ENCODE data around the gene OPN4. TPM values are rescaled to one million over a fixed set of nuclear protein-coding genes. Genes with fewer than 3 reads are reported as not detected.

The OPN4 gene
- total RNA-seq, 6 donors from 2014 or later, result not detected

DNA sequence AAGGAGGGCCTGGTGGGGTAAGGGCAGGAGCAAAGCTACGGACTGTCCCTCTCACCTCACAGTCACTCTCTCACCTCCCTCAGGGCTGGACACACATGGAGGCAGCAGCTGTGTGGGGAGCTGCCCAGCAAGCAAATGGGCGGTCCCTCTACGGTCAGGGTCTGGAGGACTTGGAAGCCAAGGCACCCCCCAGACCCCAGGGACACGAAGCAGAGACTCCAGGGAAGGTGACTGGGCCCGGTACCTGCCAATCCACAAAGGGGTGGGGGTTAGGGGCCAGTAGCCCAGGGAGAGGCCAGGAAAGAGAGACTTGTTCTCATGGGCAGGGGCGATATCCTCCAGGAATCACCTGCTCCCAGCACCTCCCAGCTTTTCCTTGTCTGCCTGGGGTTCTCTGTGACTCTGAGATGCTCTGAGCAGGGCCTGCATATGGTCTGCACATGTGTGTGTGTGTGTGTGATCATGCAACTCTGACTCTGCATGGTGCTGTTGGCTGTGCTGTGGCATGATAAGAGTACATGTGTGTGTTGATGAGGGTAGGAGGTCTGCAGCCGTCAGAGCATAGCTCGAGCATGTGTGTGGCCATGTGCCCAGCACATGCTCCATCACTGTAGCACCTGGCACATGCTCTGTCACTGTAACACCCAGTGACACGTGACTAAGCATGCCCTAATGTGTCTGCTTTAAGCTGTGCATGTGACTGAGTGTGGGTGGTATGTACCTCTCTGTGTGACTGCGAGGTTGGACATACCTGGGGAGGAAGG is 9.4 kb downstream of the OPN4 start:
- no peak for DNase-seq

DNA sequence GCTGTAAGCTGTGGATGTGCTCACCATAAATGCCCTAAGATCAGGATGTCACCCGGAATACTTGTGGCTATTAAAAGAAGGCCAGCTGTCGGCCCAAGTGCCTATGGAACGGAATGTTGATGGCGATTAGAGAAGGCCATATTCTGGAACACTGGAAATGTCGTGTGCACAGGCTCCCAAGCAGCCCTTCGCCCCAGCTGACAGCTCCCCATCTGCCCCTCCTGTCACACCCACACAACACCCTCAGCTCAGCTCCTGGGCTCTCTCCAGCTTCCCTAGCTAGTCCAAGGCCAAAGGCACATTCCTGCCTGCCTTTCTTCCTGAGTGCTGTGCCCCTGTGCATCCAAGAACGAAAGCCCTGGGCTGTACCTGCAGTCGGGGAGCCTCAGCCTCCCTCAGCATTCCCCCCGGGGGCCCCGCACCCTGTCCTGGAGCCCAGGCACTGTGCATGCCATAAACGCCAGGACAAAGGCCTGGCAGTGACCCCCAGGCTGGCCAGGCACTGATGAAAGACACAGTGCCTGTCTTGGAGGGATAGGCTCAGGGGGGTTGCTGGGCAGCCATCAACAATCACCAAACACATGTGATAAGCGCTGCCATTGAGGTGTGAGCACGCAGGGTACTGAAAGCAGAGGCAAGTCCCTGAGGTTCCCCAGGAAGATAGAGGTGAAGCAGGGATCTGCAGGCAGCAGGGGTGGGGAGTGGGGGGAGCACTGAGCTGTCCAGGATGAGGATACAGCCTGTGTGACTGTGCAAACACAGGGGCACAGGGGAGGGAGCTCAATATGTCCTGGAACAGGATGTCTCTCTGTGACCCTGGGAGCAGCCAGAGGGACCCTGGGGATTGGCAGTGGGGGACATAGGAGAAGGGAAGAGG is 10.2 kb downstream of the OPN4 start:
- Histone ChIP-seq H3K27me3 (no peaks in the 10 kb centered on the region), H3K36me3 (no peaks in the 10 kb centered on the region), H3K4me1 (peaks cover 0 to 4% (median 0%) of the 10 kb centered on the region in 4 donors), H3K9me3 (no peaks in the 10 kb centered on the region), H3K4me3 (no peak overlapping the region), H3K27ac (peak overlapping the region in 1 of 4 donors; percentile 35)
- no peak for TF ChIP-seq POLR2A (IDR thresholded peaks at IDR 0.05)
- TF ChIP-seq, protein P1, sequence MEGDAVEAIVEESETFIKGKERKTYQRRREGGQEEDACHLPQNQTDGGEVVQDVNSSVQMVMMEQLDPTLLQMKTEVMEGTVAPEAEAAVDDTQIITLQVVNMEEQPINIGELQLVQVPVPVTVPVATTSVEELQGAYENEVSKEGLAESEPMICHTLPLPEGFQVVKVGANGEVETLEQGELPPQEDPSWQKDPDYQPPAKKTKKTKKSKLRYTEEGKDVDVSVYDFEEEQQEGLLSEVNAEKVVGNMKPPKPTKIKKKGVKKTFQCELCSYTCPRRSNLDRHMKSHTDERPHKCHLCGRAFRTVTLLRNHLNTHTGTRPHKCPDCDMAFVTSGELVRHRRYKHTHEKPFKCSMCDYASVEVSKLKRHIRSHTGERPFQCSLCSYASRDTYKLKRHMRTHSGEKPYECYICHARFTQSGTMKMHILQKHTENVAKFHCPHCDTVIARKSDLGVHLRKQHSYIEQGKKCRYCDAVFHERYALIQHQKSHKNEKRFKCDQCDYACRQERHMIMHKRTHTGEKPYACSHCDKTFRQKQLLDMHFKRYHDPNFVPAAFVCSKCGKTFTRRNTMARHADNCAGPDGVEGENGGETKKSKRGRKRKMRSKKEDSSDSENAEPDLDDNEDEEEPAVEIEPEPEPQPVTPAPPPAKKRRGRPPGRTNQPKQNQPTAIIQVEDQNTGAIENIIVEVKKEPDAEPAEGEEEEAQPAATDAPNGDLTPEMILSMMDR (IDR thresholded peaks at IDR 0.05), result no peak
- TF ChIP-seq EP300 (IDR thresholded peaks at IDR 0.05), result peak in 2 of 4 donors; percentile 68 to 74
- peak in 1 of 2 donors; percentile 40 for TF ChIP-seq POLR2AphosphoS5 (IDR thresholded peaks at IDR 0.05)
- 56 to 72% methylated on average over 12 to 13 of the region's 13 CpGs for WGBS, 2 donors
- no peak for ATAC-seq (ENCODE audit: low FRiP score in 2 of 2)
- no peak for DNase-seq

More for the DNA sequence above, 9.4 kb downstream of the OPN4 start:
- no peaks in the 10 kb centered on the region for H3K27me3 ChIP-seq
- H3K4me1 ChIP-seq, result peaks cover 0 to 4% (median 0%) of the 10 kb centered on the region in 4 donors
- no peaks in the 10 kb centered on the region for H3K9me3 ChIP-seq
- peak overlapping the region in 1 of 4 donors; percentile 35 for H3K27ac ChIP-seq
- H3K36me3 ChIP-seq, result no peaks in the 10 kb centered on the region
- TF ChIP-seq POLR2AphosphoS5 (IDR thresholded peaks at IDR 0.05) (no peak), POLR2A (IDR thresholded peaks at IDR 0.05) (no peak), EP300 (IDR thresholded peaks at IDR 0.05) (no peak)
- TF ChIP-seq, protein P1 (IDR thresholded peaks at IDR 0.05), result no peak
- no peak for ATAC-seq (ENCODE audit: low FRiP score in 2 of 2)
- 79 to 85% methylated on average over 4 to 10 of the region's 10 CpGs for WGBS, 2 donors
- H3K4me3 ChIP-seq, result no peak overlapping the region

GRCh38 chr10:86665218-86665607 is 10.9 kb downstream of the OPN4 start:
- Histone ChIP-seq H3K9me3 (no peaks in the 10 kb centered on the region), H3K27ac (peak overlapping the region in 1 of 4 donors; percentile 13), H3K4me3 (no peak overlapping the region), H3K27me3 (no peaks in the 10 kb centered on the region), H3K36me3 (no peaks in the 10 kb centered on the region), H3K4me1 (peaks cover 0 to 4% (median 0%) of the 10 kb centered on the region in 4 donors)
- TF ChIP-seq EP300 (IDR thresholded peaks at IDR 0.05), result no peak
- 58 to 62% methylated on average over 4 to 5 of the region's 7 CpGs for WGBS, 2 donors
- ATAC-seq (ENCODE audit: low FRiP score in 2 of 2), result no peak
- DNase-seq, result no peak

GRCh38 chr10:86665868-86666267 is 11.5 kb downstream of the OPN4 start:
- DNase-seq (no peak), ATAC-seq (ENCODE audit: low FRiP score in 2 of 2) (no peak)
- Histone ChIP-seq H3K27me3 (no peaks in the 10 kb centered on the region), H3K4me1 (peaks cover 0 to 4% (median 0%) of the 10 kb centered on the region in 4 donors), H3K36me3 (no peaks in the 10 kb centered on the region), H3K9me3 (no peaks in the 10 kb centered on the region), H3K4me3 (no peak overlapping the region), H3K27ac (peak overlapping the region in 1 of 4 donors; percentile 13)
- no peak for TF ChIP-seq EP300 (IDR thresholded peaks at IDR 0.05)
- TF ChIP-seq POLR2AphosphoS5 (IDR thresholded peaks at IDR 0.05), result no peak
- no peak for TF ChIP-seq POLR2A (IDR thresholded peaks at IDR 0.05)
- TF ChIP-seq, protein P1 (IDR thresholded peaks at IDR 0.05), result no peak
- 59 to 81% methylated on average over 9 to 12 of the region's 12 CpGs for WGBS, 2 donors

DNA sequence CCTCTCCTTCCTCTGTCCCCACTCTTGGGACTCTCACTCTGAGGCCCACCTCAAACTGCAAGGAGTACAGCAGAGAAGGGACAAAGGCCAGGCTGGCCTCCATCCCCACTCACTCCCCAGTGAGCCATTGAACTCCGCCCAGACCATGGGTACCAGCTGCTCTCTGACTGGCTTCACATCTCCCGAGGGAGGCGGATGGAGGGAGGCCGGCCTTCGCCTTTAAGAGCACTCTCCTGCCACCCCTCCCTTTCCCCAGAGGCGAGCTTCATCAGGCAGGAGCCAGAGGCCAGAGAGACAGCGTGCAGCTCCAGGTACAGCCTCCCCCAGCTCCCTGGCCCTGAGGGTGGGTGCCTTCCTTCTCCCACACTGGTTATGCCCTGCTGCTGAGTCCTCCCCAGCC is 12.2 kb downstream of the OPN4 start:
- peaks cover 0 to 3% (median 0%) of the 10 kb centered on the region in 4 donors for H3K4me1 ChIP-seq
- TF ChIP-seq, protein P1 (IDR thresholded peaks at IDR 0.05), result no peak
- TF ChIP-seq EP300 (IDR thresholded peaks at IDR 0.05) (no peak), POLR2A (IDR thresholded peaks at IDR 0.05) (no peak), POLR2AphosphoS5 (IDR thresholded peaks at IDR 0.05) (no peak)

More for the DNA sequence above, 12.2 kb downstream of the OPN4 start:
- Histone ChIP-seq H3K9me3 (no peaks in the 10 kb centered on the region), H3K27me3 (no peaks in the 10 kb centered on the region), H3K4me3 (no peak overlapping the region), H3K27ac (peak overlapping the region in 1 of 4 donors; percentile 56), H3K36me3 (no peaks in the 10 kb centered on the region)
- ATAC-seq (ENCODE audit: low FRiP score in 2 of 2) (no peak), DNase-seq (no peak)
- 81 to 84% methylated on average over 5 to 7 of the region's 7 CpGs for WGBS, 2 donors

All from upper lobe of left lung (tissue), 6 donors.